ENCODE results near the gene ADA.
"Not testable (repeated sequence)": the region's sequence is repeated elsewhere in the genome, so short reads cannot be mapped to it uniquely, and the experiment has no call there.

The ADA gene

DNA sequence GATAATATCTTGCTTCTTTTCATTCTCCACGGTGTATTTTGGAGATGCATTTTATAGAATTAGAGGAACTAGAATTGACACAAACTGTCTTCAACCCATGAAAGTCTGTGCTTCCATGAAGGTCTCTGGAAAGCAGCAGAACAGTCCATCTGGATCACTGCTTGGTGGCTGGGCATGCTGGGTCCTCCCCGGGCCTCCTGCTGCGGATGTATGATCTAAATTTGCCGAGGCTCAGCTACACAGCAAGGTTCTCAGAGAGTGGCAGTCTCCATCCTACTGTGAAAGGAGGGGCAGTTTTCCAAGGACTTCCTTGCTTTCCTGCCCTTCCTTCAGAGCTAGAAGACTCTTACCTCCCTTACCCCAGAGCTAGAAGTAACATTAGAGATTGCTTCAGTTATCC, 54.0 kb downstream of the ADA start:
- no peak for DNase-seq

DNA sequence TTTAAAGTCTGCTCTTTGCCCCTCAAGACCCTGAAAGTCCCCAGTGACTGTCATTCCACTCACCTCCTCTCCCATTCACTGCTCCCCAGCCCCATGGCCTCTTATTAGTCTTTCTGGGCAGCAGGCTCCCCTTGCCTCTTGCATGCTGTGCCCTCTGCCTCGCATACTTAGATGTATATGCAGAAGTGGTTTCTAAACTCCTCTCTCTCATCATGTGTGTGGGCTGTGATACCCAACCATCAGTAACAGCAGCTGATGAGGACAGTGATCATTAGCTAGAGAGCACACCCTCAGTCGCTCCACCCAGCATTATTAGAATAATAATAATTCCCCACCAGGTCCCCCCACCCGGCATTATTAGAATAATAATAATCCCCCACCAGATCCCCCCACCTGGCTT, 54.6 kb downstream of the ADA start:
- no peak for DNase-seq

DNA sequence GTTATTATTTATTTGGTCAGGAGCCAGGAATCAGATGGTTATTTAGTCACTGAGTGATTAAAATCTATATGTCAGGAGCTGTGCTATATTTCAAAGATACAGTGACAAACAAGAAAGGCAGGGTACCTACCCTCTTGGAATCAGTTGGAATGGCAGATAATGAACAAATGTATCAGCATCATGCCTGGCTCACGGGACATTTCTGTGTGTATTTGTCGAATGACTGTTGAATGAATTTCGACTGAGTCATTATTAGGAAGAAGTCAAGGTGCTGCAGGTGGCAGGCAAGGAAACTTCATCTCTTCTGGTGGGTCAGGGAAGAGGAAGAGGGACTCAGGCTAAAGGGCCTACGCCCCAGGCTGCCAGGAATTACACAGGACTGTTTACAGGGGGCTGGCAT, 55.5 kb downstream of the ADA start:
- no peak for DNase-seq

DNA sequence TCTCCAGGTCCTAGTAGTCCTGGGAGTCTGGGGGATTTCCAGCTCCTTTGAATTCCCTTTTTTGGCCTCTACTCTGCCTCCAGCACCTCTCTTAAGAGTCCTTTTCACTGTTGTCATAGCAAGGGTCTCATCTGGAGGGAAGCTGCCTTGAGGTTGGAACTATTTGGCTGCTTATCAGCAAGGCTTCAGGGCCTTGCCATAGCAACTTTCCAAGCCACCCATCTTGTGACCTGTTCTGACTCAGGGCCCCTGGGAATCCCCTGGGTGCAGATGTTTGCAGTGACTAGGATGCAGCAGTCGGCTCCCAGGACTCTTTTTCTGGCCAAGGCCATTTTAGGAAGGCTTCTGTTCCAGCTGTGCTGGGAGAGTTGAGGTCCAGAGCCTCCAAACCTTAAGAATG, 56.8 kb downstream of the ADA start:
- DNase-seq: no peak

DNA sequence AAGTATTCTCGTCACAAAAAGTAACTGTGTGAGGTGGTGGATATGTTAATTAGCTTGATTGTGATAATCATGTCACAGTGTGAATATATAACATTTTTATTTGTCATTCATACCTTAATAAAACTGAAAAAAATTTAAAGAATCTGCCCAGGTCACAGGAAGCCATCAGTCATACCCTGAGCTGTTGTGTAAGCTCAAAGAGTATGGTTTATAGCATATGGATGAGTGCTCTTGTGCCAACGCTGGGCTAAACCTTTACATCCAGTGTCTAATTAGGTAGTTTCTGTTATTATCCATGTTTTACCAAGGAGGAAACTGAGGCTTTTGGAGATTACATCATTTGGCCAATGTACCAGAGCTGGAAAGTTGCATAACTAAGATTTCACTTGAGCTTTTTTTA, 57.7 kb downstream of the ADA start:
- no peak for DNase-seq

DNA sequence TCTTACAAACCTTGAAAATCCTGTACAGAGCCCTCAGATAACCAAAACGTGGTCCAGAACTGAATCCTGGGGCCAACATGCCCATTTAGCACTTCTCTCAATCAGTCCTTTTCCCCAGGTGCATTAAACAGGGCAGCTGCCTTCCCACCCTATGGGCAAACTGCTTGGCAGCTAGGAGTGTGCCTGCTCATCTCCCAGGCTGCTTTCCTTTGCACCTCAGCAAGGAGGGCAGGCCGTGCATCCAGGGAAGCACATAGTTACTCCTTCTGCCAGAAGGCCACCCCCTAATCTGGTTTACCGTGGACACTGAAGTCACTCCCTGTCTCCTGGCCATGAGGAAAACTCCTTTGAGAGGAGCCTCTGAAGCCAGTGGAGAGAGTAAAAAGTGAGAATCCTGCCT, 59.1 kb downstream of the ADA start:
- no peak for DNase-seq

DNA sequence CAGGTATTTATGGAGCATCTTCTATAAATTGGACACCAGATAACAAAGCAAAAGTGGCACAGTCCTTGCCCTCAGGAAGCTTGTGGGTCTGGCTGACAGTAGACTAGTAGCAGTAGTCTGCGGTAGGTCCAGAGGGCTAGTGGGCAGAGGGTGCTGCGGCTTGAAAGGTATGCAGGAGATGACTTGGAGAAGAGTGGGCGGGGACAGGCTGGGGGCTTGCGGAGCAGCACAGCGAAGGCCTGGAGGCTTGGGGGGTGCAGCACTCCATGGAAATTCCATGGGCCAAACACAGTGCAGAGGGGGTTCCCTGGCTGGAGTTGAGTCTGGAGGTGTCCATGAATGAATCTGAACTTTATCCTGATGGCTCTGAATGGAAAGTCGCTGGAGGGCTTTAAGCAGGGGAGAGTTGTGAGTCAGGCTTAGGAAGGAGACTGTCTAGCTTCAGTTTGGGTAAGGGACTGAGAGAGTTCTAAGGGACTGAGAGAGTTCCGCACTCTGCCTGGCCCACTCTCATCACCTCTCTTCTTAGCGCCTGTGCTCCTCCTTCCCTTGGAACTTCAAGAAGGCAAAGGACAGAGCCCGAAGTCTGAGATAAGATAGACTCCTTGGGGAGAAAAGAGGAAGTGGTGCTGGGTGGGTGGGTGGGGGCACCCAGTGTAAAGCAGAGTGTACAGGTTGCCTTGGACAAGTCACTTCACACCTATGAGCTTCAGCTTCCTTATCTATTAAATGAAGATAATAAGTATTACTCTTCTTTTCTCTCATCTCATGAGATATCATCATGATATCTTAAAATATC, 60.3 kb downstream of the ADA start:
- DNase-seq: no peak

DNA sequence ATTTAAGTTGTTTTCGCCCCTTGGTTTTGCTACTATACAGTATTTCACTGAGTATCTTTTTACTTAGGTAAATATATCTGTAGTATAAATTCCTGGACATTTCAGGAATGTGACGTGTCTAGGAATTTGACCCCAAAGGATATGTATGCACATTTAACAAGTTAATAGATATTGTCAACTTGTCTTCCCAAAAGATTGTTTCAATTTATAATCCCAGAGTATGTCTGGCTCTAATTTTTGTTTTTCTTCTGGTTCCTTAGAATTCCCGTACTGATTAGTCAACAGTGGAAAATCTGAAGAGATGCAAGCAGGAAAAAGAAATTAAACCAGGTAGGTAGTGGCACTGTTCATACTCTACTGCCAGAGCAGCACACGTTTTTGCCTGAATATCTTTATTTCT, 62.0 kb downstream of the ADA start:
- DNase-seq: no peak

DNA sequence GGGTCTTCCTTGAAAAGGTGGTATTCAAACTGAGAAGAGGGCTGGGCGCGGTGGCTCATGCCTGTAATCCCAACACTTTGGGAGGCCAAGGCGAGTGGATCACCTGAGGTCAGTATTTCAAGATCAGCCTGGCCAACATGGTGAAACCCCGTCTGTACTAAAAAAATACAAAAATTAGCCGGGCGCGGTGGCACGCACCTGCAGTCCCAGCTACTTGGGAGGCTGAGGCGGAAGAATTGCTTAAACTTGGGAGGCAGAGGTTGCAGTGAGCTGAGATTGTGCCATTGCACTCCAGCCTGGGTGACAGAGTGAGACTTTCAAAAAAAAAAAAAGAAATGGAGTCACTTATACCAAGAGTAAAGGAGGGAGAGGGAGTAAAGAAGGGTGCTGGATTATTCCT, 63.2 kb downstream of the ADA start:
- DNase-seq: not testable (repeated sequence)

DNA sequence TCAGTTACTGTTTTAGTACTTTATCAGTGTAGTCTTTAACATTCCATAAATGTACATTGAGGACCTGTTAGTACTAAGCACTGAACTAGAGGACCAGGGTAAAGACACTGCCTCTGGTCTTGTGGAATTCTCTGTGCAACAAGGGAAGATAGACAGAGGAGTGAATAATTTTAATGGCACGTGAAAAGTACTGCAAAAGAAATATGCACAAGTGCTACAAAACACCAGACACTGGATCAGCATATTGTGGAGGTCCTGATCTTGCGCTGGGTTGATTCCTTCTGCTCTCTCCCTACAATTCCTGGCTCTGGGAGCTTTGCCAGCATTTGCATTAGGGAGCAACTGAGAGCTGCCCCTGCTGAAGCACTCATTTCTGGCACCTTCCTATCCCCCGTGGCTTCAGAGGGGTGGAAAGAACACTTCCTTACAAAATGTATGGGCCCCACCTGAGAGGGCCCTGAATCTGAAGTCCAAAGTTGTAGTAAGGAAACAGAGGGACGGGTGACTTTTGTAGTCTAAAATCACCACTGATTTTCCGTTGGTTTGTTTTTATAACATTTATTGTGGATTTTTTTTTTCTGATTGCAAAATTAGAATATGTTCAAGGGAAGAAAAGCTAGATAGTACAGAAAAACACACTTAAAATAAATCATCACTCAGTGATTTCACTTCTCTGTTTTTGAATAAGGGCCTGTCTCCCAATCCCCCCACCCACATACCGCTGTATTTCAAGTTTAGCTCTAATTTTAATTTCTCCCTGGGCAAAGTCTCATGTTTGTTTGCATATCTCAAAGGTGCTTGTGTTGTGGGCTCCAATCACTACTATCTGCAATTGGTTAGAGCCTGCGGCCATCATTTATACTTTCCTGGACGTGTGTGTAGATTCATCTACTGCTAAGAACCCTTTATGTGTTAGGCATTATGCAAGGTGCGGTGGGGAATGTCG, 64.2 kb downstream of the ADA start:
- no peak for DNase-seq

DNA sequence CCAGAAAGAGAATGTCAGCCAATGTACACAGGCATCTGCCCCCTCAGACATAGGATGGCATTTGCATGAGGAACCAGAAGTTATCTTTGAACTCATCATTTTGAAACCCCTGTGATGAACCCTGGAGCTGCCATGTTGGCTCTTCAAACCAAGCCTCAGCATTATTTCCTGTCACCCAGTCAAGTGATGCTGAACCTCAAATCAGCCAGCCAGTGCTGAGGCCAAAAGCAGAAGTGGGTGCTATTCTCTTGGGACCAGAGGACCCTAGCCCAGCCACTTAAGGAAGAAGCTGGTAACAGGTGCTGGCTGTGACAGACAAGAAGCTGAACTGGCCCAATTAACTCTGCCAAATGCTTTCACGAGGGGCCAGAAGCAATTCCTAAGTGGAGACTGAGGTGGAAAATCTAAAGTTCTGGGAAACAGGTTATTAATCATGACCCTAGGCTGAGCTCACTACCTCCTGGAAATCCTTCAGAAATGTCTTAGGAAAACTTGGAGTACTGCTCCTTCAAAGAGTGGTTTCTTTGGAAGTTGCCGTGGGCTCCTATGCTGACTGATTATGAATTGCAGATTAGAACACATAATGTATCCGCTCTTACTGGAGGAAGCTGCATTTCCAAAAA, 65.1 kb downstream of the ADA start:
- no peak for DNase-seq

DNA sequence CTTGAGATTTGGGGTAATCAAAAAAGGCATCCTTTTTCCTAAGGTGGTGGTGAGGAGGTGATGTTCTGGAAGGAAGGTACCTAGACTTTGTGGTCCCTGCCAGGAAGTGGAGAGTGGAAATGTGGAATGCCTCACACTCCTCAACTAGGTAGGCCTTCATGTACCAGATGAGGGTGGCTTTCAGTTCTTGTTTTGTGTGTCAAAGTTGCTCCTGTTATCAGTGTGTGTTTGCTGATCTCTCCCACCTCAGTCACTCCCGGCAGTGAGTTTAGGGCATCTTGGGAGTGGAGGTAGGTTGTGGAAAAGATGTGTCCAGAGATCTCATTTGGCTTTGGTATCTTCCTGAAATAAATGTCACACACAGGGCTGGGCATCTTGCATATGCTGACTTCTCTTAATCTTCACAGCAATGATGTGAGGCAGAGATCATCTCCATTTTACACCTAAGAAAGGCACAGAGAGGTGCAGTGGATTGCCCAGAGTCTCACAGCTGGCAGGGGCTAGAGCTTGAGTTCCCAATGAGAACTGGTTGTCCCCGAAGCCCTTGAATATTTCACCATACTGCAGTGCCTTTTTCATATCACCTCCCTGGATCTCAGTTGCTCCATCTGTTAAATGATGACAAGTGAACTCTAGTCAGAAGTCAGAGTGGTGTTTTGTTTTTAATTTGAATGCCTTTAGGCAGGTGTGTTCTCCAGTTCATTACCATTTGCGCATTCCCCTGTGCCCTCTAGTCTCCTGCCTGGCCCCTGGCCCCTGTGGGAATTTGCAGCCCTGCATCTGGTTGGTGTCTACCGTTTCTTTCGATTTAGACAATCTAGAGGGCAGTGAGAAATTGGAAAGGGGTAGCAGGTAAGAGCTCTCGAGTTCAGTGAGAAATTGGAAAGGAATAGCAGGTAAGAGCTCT, 66.2 kb downstream of the ADA start:
- DNase-seq: no peak

DNA sequence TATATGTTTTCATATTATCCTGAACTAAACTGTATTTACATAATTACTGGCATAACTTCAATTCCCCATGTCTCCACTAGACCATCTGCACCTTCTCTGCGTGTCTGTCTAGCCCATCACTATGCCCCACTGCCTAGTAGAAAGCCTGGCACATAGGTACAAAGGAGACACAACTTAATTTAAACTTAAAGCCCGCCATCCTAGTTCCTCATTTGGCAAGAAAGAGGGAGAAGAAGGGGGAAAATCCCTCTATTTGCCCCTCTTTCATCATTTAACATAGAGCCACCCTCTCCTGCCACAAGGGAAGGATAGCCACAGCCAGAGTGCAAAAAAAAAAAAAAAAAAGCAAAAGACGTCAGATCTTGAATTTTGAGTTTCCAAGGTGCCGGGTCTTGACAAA, 67.3 kb downstream of the ADA start:
- no peak for DNase-seq

DNA sequence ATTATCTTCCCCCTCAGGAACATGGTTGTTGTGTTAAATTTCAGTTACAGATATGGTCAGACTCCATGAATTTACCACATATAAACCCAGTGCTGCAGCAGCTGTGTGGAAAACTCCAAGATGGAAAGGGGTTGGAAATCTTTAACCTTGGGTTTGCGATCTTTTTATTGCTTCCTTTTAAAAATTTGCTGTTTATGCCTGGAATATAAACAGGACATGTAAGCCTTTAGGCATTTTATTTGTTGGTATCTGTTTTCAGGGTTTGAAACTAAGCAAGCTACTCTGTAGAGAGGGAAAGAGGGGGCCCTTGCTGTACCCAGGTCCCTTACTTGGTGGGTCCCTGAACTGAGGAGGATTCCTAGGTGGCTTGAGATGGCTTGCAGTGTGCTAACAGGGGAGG, 68.3 kb downstream of the ADA start:
- DNase-seq: no peak

DNA sequence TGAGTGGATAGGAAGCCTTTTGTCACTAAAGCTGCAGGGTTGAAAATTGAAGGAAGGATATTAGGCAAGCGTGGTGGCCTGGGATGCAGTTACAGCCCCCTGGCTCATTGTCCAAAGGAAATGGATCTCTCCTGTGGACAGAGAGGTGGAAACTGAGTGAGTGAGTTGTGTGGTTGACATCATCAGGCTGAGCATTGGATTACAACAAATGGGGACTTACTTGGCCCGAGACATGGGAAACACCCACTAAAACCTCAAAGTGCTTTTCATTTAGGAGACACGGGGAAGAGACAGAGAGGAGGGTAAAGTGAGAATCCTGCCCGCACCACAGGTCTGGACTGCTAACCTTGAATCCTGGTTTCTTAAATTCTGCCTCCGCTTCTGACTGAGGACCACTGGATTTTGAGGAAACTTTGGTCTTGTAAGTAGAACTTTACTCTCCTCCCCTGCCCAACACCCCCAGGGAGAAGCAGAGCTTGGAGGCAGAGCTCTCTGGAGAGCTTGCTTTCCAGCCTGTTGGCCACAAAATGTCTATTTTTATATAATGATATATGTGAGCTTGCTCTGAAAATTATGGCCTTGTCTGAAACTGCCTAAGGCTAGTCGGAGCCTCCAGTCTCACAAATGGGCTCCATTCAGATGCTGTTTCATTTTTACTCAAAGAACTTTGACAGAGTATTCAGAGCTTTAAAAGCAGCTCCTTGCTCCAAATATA, 69.0 kb downstream of the ADA start, which contains the start of gene PKIG:
PKIG (plus strand) TSS at position 269 of the 715 bp plus-strand sequence. CDS start 31,978 bp downstream, outside the sequence.
- DNase-seq: no peak

DNA sequence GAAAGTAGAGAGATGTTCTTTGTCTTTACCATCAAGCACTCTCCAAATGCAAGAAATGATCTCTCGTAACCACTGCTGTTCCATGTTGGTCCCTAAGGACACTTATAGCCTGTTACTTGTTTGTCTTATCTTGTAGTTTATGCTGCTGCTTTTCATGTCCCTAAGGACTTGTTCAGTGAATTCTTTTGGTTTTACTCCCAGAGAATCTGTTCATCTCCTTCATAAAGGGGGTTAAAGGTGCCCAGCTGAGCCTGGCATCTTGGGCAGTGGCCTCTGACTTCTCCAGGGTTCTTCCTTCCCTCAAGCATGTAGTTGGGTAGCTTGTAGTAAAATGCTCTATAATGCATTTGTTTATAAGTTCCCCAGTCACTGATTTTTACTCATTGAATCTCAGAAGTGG, 70.0 kb downstream of the ADA start:
- no peak for DNase-seq

DNA sequence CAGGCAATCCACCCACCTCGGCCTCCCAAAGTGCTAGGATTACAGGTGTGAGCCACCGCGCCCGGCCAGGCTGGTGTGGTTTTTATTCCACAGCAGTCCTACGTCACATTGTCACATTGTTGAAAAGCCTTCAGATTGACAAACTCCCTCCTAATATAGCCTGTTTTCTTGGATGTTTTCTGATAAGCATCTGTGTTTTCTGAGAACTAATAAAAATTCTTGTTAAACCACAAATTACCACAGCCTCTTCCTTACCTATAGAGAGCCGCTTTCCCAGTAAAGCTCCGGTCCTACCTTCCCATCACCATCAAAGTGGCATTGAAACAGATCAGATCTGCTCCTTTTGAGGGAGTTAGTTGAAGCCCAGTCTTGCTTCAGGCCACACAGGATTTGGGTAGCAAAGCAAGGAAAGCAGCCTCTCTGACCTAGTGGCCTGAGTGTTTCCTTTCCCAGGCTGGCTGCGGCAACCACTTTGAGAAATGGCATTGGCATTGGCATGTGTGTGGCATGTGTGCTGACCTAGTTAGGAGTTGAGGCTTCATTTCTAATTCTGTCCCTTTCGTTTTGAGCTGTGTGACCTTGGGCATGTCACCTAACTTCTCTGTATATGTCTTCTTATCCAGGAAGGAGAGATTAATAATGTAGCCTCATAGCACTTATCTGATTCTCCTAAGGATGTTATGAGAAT, 70.8 kb downstream of the ADA start:
- no peak for DNase-seq

DNA sequence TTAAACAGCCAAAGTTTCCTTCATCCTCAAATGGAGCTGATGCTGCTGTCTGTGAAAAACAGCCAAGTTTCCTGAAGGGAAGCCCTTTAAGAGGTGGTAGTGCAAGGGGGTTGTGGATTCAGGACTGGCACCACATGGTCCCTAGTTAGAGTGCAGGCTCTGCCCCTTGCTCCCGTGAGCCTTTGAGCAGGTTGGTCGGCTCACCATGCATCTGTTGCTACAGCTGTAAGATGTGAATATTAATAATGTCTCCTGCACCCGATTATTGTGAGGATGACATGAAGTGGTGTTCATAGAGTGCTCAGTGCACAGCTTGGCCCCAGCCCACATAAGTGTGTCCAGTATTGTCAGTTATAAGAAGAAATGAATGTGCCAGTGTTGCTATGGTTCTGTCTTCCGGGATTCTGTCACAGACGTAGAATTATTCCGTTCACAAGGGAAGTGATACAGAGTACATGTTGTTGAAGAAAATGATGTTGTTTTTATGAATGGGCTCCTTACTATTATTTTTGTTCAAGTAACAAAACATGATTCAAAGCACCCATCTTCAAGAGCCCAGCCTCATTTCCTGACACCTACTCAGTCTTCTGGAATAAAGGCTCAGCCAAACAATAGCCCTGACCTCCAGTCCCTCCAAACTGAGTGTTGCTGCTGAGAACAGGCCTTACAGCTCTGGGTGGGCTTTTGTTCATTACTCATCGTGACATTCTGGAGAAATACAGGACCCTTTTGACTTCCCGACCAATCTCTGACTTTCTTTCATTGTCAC, 72.0 kb downstream of the ADA start:
- DNase-seq: no peak

DNA sequence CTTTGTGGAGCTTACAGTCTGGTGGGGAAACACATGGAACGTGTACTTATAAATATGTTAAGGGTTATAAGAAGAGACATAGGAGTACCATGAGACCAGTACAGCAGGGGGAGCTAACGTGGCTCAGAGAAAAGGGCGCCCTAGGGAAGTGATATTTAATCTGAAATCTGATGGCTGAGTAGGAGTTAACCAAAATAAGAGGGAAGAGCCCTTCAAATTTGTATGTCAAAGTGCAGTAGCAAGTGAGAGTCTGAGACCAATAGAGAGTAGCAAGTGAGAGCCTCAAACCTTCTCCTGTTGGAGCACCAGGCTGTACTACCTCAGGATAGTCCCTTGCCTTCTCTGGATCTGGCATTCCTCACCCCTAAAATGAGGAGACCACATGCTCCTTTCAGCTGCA, 75.2 kb downstream of the ADA start:
- DNase-seq: no peak

DNA sequence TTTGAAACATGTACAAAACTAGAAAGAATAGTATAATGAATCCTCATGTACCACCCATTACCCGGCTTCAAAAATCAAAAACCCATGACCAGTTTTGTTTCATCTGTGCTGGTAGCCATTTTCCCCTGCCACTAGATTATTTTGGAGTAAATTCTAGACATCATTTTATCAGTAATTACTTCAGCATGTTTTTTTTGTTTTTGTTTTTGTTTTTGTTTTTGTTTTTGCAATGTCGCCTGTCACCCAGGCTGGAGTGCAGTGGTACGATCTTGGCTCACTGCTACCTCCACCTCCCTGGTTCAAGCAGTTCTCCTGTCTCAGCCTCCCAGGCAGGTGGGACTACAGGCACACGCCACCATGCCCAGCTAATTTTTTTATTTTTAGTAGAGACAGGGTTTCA, 77.1 kb downstream of the ADA start:
- no peak for DNase-seq

All from activated CD8-positive, alpha-beta memory T cell treated with anti-CD3 and anti-CD28 coated beads for 24 hours (primary cell).